Neutrophil (primary cell): ENCODE results near the gene MYO7A.

Experiments
- H3K27ac ChIP-seq: fragments of 200-600 bp; sonication (generic); 2 replicates; pipeline ENCODE4 v1.5.1; 2016; ENCODE audit warnings: mild to moderate bottlenecking, moderate library complexity
- H3K27me3 ChIP-seq: fragments of 200-600 bp; sonication (generic); 2 replicates; pipeline ENCODE4 v1.6.0; 2016; ENCODE audit warnings: mild to moderate bottlenecking
- H3K36me3 ChIP-seq: fragments of 200-600 bp; sonication (generic); 2 replicates; pipeline ENCODE4 v1.5.1; 2017
- H3K4me1 ChIP-seq, 2 experiments: fragments of 200-600 bp in 1 of 2; sonication (generic) in 1 of 2; 1 replicate in 1 of 2; 2 replicates in 1 of 2; pipeline versions ENCODE4 v1.5.1 to v1.6.1; 2013 to 2016; ENCODE audit warnings: low read depth in 1 of 2, low read length in 1 of 2, mild to moderate bottlenecking in 1 of 2, moderate library complexity in 1 of 2; ENCODE audit not compliant: control insufficient read depth in 1 of 2, insufficient read depth in 1 of 2
- H3K4me3 ChIP-seq, 2 experiments: fragments of 200-600 bp in 1 of 2; sonication (generic) in 1 of 2; 1 replicate in 1 of 2; 2 replicates in 1 of 2; pipeline ENCODE4 v1.5.1; 2013 to 2016; ENCODE audit warnings: low read depth in 1 of 2, low read length in 1 of 2, mild to moderate bottlenecking in 1 of 2, moderate library complexity in 1 of 2
- H3K9me3 ChIP-seq: fragments of 200-600 bp; sonication (generic); 2 replicates; pipeline ENCODE4 v1.5.1; 2016
- CTCF ChIP-seq: fragments of 200-600 bp; sonication (generic); IDR thresholded peaks from 2 replicates; pipeline ENCODE4 v1.5.1; 2016; ENCODE audit warnings: antibody characterized with exemption

Gene MYO7A

GRCh38 chr11:77091146-77091940, 36.7 kb upstream of the MYO7A start:
- H3K36me3 ChIP-seq, result no peaks in the 10 kb centered on the region
- no peak overlapping the region for H3K27ac ChIP-seq
- no peak overlapping the region for H3K4me3 ChIP-seq
- H3K27me3 ChIP-seq, result peaks cover 11% of the 10 kb centered on the region
- H3K4me1 ChIP-seq, result no peaks in the 10 kb centered on the region
- no peaks in the 10 kb centered on the region for H3K9me3 ChIP-seq
- peak; percentile 19 for TF ChIP-seq CTCF

GRCh38 chr11:77092382-77092781, 35.7 kb upstream of the MYO7A start:
- no peak overlapping the region for H3K27ac ChIP-seq
- H3K9me3 ChIP-seq, result no peaks in the 10 kb centered on the region
- TF ChIP-seq CTCF, result no peak
- H3K27me3 ChIP-seq, result peaks cover 11% of the 10 kb centered on the region
- no peaks in the 10 kb centered on the region for H3K4me1 ChIP-seq
- H3K4me3 ChIP-seq, result no peak overlapping the region
- no peaks in the 10 kb centered on the region for H3K36me3 ChIP-seq

- no peak for TF ChIP-seq CTCF
- Histone ChIP-seq H3K36me3 (no peaks in the 10 kb centered on the region), H3K9me3 (no peaks in the 10 kb centered on the region), H3K27ac (no peak overlapping the region), H3K4me3 (no peak overlapping the region), H3K4me1 (no peaks in the 10 kb centered on the region), H3K27me3 (peaks cover 11% of the 10 kb centered on the region)
Observed at GRCh38 chr11:77093056-77093891, 34.8 kb upstream of the MYO7A start.

- no peak overlapping the region for H3K27ac ChIP-seq
- no peak for TF ChIP-seq CTCF
- no peaks in the 10 kb centered on the region for H3K36me3 ChIP-seq
- H3K9me3 ChIP-seq, result no peaks in the 10 kb centered on the region
- no peaks in the 10 kb centered on the region for H3K4me1 ChIP-seq
- no peak overlapping the region for H3K4me3 ChIP-seq
- peaks cover 11% of the 10 kb centered on the region for H3K27me3 ChIP-seq
Observed at GRCh38 chr11:77093987-77094840, 33.8 kb upstream of the MYO7A start.

- peaks cover 11% of the 10 kb centered on the region for H3K27me3 ChIP-seq
- no peaks in the 10 kb centered on the region for H3K4me1 ChIP-seq
- no peaks in the 10 kb centered on the region for H3K36me3 ChIP-seq
- no peak overlapping the region for H3K4me3 ChIP-seq
- no peak for TF ChIP-seq CTCF
- H3K9me3 ChIP-seq, result no peaks in the 10 kb centered on the region
- H3K27ac ChIP-seq, result no peak overlapping the region
Observed at GRCh38 chr11:77094841-77095365, 33.1 kb upstream of the MYO7A start.
